WTC11 (cell line): Measurements from ENCODE around the gene CDX1. TPM values are rescaled to one million over a fixed set of nuclear protein-coding genes. Genes with fewer than 3 reads are reported as not detected.
A peak's percentile ranks its signal among the peaks of the same experiment; 100 is the strongest.

ENCODE experiments used
- ATAC-seq: fragments of 200-7000 bp; cut with Tn5 transposase; 2 replicates; pipeline ENCODE4 v1.10.0; 2021; ENCODE audit warnings: mild to moderate bottlenecking, moderate library complexity
- CTCF ChIA-PET: fragments of 300-600 bp; sonication (Branson Sonifier 250); formaldehyde crosslinking; loops from one replicate; lab custom pipeline; 2021; ENCODE audit warnings: antibody characterized with exemption; lab: Charles Lee
- POLR2A ChIA-PET: fragments of 350-600 bp; sonication (Branson Sonifier 250); formaldehyde crosslinking; loops from one replicate; lab custom pipeline; 2021; ENCODE audit warnings: antibody characterized with exemption; lab: Charles Lee
- DNase-seq: peaks from one replicate; pipeline ENCODE4 v3.0.0; 2021; ENCODE audit warnings: low spot score
- H3K27ac Mint-ChIP-seq: 2 replicates; pipeline ENCODE4 v1.8.0; 2021; ENCODE audit warnings: mixed read lengths
- H3K27me3 Mint-ChIP-seq: 2 replicates; pipeline ENCODE4 v1.8.0; 2021; ENCODE audit warnings: low read depth, mild to moderate bottlenecking, moderate library complexity, mixed read lengths
- H3K36me3 Mint-ChIP-seq: 2 replicates; pipeline ENCODE4 v1.8.0; 2021; ENCODE audit warnings: mixed read lengths
- H3K4me1 Mint-ChIP-seq: 2 replicates; pipeline ENCODE4 v1.8.0; 2022; ENCODE audit warnings: mixed read lengths
- H3K4me3 Mint-ChIP-seq: 2 replicates; pipeline ENCODE4 v1.8.0; 2021; ENCODE audit warnings: mild to moderate bottlenecking, moderate library complexity, mixed read lengths
- H3K9me3 Mint-ChIP-seq: 2 replicates; pipeline ENCODE4 v1.8.0; 2021; ENCODE audit warnings: mixed read lengths
- CBFB ChIP-seq: sonication (generic); formaldehyde crosslinking; IDR thresholded peaks from 2 replicates; pipeline ENCODE4 v1.8.1; 2022; ENCODE audit warnings: mild to moderate bottlenecking, low read depth, missing genetic modification reagents
- ELF4 ChIP-seq: sonication (generic); formaldehyde crosslinking; IDR thresholded peaks from 2 replicates; pipeline ENCODE4 v1.8.1; 2022; ENCODE audit warnings: low read depth, mild to moderate bottlenecking, moderate library complexity, missing genetic modification reagents
- FOXJ3 ChIP-seq: sonication (generic); formaldehyde crosslinking; IDR thresholded peaks from 2 replicates; pipeline ENCODE4 v1.9.0; 2021; ENCODE audit warnings: missing genetic modification reagents, mild to moderate bottlenecking, borderline replicate concordance
- FOXK1 ChIP-seq: sonication (generic); formaldehyde crosslinking; IDR thresholded peaks from 2 replicates; pipeline ENCODE4 v1.8.0; 2022; ENCODE audit warnings: mild to moderate bottlenecking, moderate library complexity, missing genetic modification reagents
- GRHL2 ChIP-seq: fragments of 250-450 bp; sonication (Bioruptor Pico); IDR thresholded peaks from 2 replicates; pipeline ENCODE4 v1.8.0; 2022; ENCODE audit warnings: mild to moderate bottlenecking, moderate library complexity; ENCODE audit not compliant: insufficient replicate concordance, severe bottlenecking
- GTF2I ChIP-seq: fragments of 250-450 bp; sonication (Bioruptor Pico); conservative IDR thresholded peaks from 2 replicates; pipeline ENCODE4 v1.4.0; 2021; ENCODE audit warnings: mild to moderate bottlenecking
- HMGA2 ChIP-seq: fragments of 250-450 bp; sonication (Bioruptor Pico); IDR thresholded peaks from 2 replicates; pipeline ENCODE4 v1.4.0; 2021; ENCODE audit warnings: mild to moderate bottlenecking, moderate library complexity
- KAT7 ChIP-seq: sonication (generic); formaldehyde crosslinking; IDR thresholded peaks from 2 replicates; pipeline ENCODE4 v1.8.1; 2023; ENCODE audit warnings: missing genetic modification reagents, mild to moderate bottlenecking, borderline replicate concordance
- MXD4 ChIP-seq: fragments of 250-450 bp; sonication (Bioruptor Pico); IDR thresholded peaks from 2 replicates; pipeline ENCODE4 v1.8.0; 2021; ENCODE audit warnings: mild to moderate bottlenecking, moderate library complexity, borderline replicate concordance
- NFYB ChIP-seq: sonication (generic); formaldehyde crosslinking; conservative IDR thresholded peaks from 2 replicates; pipeline ENCODE4 v1.8.0; 2022; ENCODE audit warnings: low read depth, missing genetic modification reagents
- PRRX2 ChIP-seq: fragments of 250-450 bp; sonication (Bioruptor Pico); IDR thresholded peaks from 2 replicates; pipeline ENCODE4 v1.8.0; 2021; ENCODE audit warnings: mild to moderate bottlenecking
- RORB ChIP-seq: fragments of 250-450 bp; sonication (Bioruptor Pico); IDR thresholded peaks from 2 replicates; pipeline ENCODE4 v1.9.0; 2021; ENCODE audit warnings: mild to moderate bottlenecking
- SMAD4 ChIP-seq: sonication (generic); formaldehyde crosslinking; IDR thresholded peaks from 2 replicates; pipeline ENCODE4 v1.8.0; 2022; ENCODE audit warnings: mild to moderate bottlenecking, missing genetic modification reagents
- SP1 ChIP-seq: sonication (generic); formaldehyde crosslinking; conservative IDR thresholded peaks from 2 replicates; pipeline ENCODE4 v1.8.1; 2022; ENCODE audit warnings: missing genetic modification reagents
- TCF7 ChIP-seq: sonication (generic); formaldehyde crosslinking; IDR thresholded peaks from 2 replicates; pipeline ENCODE4 v1.8.0; 2022; ENCODE audit warnings: mild to moderate bottlenecking, low read depth, missing genetic modification reagents, moderate library complexity
- ZNF121 ChIP-seq: sonication (generic); formaldehyde crosslinking; IDR thresholded peaks from 2 replicates; pipeline ENCODE4 v1.8.0; 2023; ENCODE audit warnings: missing genetic modification reagents
- ZNF416 ChIP-seq: fragments of 250-450 bp; sonication (Bioruptor Pico); IDR thresholded peaks from 2 replicates; pipeline ENCODE4 v1.9.0; 2021; ENCODE audit warnings: mild to moderate bottlenecking, inconsistent platforms
- total RNA-seq: library from RNA; stranded (reverse); gene quantifications from 3 replicates; pipeline ENCODE4 v1.2.3, GENCODE V29; 2021
- TF ChIP-seq, protein P1 (sequence below): fragments of 250-450 bp; sonication (Bioruptor Pico); IDR thresholded peaks from 2 replicates; pipeline ENCODE4 v1.8.0; 2021; ENCODE audit warnings: mild to moderate bottlenecking
- TF ChIP-seq, protein P2 (sequence below): fragments of 200-600 bp; IDR thresholded peaks from 2 replicates; pipeline ENCODE4 v1.8.0; 2022; ENCODE audit warnings: antibody characterized with exemption
- TF ChIP-seq, protein P3 (sequence below): sonication (generic); formaldehyde crosslinking; IDR thresholded peaks from 2 replicates; pipeline ENCODE4 v1.8.1; 2023; ENCODE audit warnings: mild to moderate bottlenecking, missing genetic modification reagents
- TF ChIP-seq, protein P4 (sequence below): sonication (generic); formaldehyde crosslinking; IDR thresholded peaks from 2 replicates; pipeline ENCODE4 v1.8.1; 2023; ENCODE audit warnings: mild to moderate bottlenecking, missing genetic modification reagents, borderline replicate concordance

Gene CDX1
- total RNA-seq, 1 experiment from 2014 or later, result 0.13 TPM

DNA sequence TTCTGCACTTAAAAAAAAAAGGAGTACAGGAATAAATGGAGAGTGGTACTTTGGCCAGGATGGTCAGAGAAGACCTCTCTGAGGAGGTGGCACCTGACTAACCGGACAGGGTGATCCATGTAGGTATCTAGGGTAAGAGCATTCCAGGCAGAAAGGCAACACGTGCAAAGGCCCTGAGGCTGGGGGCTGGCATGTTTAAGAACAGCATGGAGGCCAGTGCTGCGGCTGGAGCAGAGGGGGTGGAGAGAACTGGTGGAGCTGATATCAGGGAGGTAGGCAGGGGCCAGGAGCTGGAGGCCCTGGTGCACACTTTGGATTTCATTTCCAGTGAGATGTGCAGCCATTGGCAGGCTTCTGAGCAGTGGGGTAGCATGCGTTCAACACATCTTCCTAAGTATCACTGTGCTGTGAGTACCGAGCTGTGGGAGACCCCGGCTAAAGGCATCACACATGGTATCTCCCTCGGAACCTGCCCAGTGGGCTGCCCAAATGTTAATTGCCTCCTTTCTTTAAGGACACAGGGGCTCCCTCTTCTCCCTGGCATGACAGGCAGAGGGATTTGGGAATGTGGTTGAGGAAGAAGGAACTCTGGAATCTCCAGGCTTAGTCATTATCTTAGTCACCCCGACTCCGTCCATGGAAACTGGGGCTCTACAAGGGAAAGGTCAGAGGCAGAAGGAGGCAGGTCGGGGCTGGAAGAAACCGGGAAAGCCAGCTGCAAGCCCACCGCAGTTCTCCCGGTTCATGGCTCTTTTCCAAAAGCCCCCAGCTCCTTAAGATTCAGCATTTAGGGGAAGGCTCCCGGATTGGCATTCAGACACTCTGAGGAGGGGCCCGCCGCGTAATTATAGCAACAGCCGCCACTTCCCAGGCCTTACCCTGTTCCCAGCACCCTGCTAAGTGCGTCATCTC, 41.9 kb downstream of the CDX1 start:
- no peaks in the 10 kb centered on the region for H3K9me3 Mint-ChIP-seq
- no peak overlapping the region for H3K4me3 Mint-ChIP-seq
- POLR2A ChIA-PET, result no interaction called here
- CTCF ChIA-PET, result interaction anchor here (1.0 to 3.2 kb wide), 4 partner anchors 9 to 46 kb away, joined by 3 to 15 read pairs (median 7); no protein-coding TSS in a partner anchor
- TF ChIP-seq GTF2I (CRISPR knock-in tag), result peak; percentile 93
- TF ChIP-seq, protein P1, sequence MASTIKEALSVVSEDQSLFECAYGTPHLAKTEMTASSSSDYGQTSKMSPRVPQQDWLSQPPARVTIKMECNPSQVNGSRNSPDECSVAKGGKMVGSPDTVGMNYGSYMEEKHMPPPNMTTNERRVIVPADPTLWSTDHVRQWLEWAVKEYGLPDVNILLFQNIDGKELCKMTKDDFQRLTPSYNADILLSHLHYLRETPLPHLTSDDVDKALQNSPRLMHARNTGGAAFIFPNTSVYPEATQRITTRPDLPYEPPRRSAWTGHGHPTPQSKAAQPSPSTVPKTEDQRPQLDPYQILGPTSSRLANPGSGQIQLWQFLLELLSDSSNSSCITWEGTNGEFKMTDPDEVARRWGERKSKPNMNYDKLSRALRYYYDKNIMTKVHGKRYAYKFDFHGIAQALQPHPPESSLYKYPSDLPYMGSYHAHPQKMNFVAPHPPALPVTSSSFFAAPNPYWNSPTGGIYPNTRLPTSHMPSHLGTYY (CRISPR knock-in tag), result no peak
- H3K27ac Mint-ChIP-seq, result peak overlapping the region; percentile 32
- peaks cover 45% of the 10 kb centered on the region for H3K4me1 Mint-ChIP-seq
- DNase-seq, result no peak
- no peak for ATAC-seq
- H3K27me3 Mint-ChIP-seq, result no peaks in the 10 kb centered on the region; the same call in 1 of the 2 replicates
- no peaks in the 10 kb centered on the region for H3K36me3 Mint-ChIP-seq

DNA sequence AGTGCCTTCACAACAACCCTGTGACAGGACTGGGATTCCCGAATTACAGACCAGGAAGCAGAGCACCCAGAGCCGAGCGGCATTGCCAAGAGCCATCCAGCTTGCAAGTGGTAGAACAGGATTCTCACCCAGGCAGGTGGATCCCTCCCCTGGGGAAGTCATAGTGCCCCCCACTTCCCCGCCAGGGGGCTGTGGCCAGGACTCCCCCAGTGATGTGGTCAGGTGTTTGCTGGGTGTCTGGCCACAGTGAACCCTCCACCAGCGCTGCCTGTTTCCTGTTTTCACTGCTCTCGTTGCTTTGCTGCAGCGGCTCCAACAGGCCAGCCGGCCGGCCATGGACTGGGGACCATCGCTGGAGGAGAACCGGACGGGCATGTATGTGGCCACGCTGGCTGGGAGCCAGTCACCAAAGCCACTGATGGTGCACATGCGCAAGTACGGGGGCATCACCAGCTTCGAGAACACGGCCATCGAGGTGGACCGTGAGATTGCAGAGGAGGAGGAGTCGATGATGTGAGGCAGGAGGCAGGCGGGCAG, 42.6 kb downstream of the CDX1 start:
- Mint-ChIP-seq H3K4me3 (no peak overlapping the region), H3K4me1 (peaks cover 47% of the 10 kb centered on the region), H3K36me3 (no peaks in the 10 kb centered on the region), H3K9me3 (no peaks in the 10 kb centered on the region), H3K27me3 (no peaks in the 10 kb centered on the region; the same call in 1 of the 2 replicates), H3K27ac (no peak overlapping the region)
- ChIA-PET CTCF (interaction anchor here (1.0 to 3.2 kb wide), 4 partner anchors 10 to 47 kb away, joined by 3 to 15 read pairs (median 6); no protein-coding TSS in a partner anchor), POLR2A (no interaction called here)
- DNase-seq, result no peak
- TF ChIP-seq CBFB (CRISPR knock-in tag) (no peak), ZNF416 (no peak), KAT7 (CRISPR knock-in tag) (no peak), MXD4 (no peak), RORB (CRISPR knock-in tag) (no peak), ELF4 (CRISPR knock-in tag) (no peak), FOXK1 (CRISPR knock-in tag) (no peak), PRRX2 (CRISPR knock-in tag) (no peak), NFYB (CRISPR knock-in tag) (no peak), FOXJ3 (CRISPR knock-in tag) (no peak), ZNF121 (CRISPR knock-in tag) (no peak), SMAD4 (CRISPR knock-in tag) (no peak), HMGA2 (CRISPR knock-in tag) (no peak), SP1 (CRISPR knock-in tag) (no peak), GRHL2 (CRISPR knock-in tag) (no peak), TCF7 (CRISPR knock-in tag) (no peak)
- TF ChIP-seq, protein P2, sequence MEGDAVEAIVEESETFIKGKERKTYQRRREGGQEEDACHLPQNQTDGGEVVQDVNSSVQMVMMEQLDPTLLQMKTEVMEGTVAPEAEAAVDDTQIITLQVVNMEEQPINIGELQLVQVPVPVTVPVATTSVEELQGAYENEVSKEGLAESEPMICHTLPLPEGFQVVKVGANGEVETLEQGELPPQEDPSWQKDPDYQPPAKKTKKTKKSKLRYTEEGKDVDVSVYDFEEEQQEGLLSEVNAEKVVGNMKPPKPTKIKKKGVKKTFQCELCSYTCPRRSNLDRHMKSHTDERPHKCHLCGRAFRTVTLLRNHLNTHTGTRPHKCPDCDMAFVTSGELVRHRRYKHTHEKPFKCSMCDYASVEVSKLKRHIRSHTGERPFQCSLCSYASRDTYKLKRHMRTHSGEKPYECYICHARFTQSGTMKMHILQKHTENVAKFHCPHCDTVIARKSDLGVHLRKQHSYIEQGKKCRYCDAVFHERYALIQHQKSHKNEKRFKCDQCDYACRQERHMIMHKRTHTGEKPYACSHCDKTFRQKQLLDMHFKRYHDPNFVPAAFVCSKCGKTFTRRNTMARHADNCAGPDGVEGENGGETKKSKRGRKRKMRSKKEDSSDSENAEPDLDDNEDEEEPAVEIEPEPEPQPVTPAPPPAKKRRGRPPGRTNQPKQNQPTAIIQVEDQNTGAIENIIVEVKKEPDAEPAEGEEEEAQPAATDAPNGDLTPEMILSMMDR, result no peak
- TF ChIP-seq, protein P3, sequence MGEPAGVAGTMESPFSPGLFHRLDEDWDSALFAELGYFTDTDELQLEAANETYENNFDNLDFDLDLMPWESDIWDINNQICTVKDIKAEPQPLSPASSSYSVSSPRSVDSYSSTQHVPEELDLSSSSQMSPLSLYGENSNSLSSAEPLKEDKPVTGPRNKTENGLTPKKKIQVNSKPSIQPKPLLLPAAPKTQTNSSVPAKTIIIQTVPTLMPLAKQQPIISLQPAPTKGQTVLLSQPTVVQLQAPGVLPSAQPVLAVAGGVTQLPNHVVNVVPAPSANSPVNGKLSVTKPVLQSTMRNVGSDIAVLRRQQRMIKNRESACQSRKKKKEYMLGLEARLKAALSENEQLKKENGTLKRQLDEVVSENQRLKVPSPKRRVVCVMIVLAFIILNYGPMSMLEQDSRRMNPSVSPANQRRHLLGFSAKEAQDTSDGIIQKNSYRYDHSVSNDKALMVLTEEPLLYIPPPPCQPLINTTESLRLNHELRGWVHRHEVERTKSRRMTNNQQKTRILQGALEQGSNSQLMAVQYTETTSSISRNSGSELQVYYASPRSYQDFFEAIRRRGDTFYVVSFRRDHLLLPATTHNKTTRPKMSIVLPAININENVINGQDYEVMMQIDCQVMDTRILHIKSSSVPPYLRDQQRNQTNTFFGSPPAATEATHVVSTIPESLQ (CRISPR knock-in tag), result no peak
- TF ChIP-seq, protein P4, sequence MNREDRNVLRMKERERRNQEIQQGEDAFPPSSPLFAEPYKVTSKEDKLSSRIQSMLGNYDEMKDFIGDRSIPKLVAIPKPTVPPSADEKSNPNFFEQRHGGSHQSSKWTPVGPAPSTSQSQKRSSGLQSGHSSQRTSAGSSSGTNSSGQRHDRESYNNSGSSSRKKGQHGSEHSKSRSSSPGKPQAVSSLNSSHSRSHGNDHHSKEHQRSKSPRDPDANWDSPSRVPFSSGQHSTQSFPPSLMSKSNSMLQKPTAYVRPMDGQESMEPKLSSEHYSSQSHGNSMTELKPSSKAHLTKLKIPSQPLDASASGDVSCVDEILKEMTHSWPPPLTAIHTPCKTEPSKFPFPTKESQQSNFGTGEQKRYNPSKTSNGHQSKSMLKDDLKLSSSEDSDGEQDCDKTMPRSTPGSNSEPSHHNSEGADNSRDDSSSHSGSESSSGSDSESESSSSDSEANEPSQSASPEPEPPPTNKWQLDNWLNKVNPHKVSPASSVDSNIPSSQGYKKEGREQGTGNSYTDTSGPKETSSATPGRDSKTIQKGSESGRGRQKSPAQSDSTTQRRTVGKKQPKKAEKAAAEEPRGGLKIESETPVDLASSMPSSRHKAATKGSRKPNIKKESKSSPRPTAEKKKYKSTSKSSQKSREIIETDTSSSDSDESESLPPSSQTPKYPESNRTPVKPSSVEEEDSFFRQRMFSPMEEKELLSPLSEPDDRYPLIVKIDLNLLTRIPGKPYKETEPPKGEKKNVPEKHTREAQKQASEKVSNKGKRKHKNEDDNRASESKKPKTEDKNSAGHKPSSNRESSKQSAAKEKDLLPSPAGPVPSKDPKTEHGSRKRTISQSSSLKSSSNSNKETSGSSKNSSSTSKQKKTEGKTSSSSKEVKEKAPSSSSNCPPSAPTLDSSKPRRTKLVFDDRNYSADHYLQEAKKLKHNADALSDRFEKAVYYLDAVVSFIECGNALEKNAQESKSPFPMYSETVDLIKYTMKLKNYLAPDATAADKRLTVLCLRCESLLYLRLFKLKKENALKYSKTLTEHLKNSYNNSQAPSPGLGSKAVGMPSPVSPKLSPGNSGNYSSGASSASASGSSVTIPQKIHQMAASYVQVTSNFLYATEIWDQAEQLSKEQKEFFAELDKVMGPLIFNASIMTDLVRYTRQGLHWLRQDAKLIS (CRISPR knock-in tag), result no peak
- no peak for ATAC-seq
